Kidney epithelial cell (primary cell): ENCODE data around the gene TAP2. TPM values are rescaled to one million over a fixed set of nuclear protein-coding genes. Genes with fewer than 3 reads are reported as not detected.
A peak's percentile ranks its signal among the peaks of the same experiment; 100 is the strongest.

ENCODE experiments used
- DNase-seq: peaks from one replicate; pipeline ENCODE4 v3.0.0-alpha.2; 2010; ENCODE audit warnings: low read depth
- H3K27me3 ChIP-seq: 2 replicates; pipeline ENCODE4 v1.6.0; 2011; ENCODE audit warnings: low read length; ENCODE audit not compliant: control insufficient read depth, insufficient read depth
- H3K36me3 ChIP-seq: 2 replicates; pipeline ENCODE4 v1.5.1; 2011; ENCODE audit warnings: low read length; ENCODE audit not compliant: control insufficient read depth, insufficient read depth
- H3K4me3 ChIP-seq: 2 replicates; pipeline ENCODE4 v1.5.1; 2011; ENCODE audit warnings: low read depth, mild to moderate bottlenecking, control low read depth, low read length
- total RNA-seq: library from RNA; depleted of rRNA; stranded (reverse); fragments of >200 nt; gene quantifications from 2 replicates; pipeline ENCODE4 v1.2.3, GENCODE V29; 2015
- TF ChIP-seq, protein P1 (sequence below): IDR thresholded peaks from 2 replicates; pipeline ENCODE4 v1.5.1; 2011; ENCODE audit warnings: mild to moderate bottlenecking, moderate library complexity, low read length, control low read depth, inconsistent platforms; ENCODE audit not compliant: insufficient read depth, poor library complexity, severe bottlenecking

The TAP2 gene
- total RNA-seq, 1 donor from 2014 or later, result 22.7 TPM

GRCh38 chr6:32832535-32832934 lies 6.0 kb downstream of the TAP2 start:
- peaks cover 1% of the 10 kb centered on the region for H3K36me3 ChIP-seq
- no peak overlapping the region for H3K4me3 ChIP-seq
- H3K27me3 ChIP-seq, result no peaks in the 10 kb centered on the region
- TF ChIP-seq, protein P1, sequence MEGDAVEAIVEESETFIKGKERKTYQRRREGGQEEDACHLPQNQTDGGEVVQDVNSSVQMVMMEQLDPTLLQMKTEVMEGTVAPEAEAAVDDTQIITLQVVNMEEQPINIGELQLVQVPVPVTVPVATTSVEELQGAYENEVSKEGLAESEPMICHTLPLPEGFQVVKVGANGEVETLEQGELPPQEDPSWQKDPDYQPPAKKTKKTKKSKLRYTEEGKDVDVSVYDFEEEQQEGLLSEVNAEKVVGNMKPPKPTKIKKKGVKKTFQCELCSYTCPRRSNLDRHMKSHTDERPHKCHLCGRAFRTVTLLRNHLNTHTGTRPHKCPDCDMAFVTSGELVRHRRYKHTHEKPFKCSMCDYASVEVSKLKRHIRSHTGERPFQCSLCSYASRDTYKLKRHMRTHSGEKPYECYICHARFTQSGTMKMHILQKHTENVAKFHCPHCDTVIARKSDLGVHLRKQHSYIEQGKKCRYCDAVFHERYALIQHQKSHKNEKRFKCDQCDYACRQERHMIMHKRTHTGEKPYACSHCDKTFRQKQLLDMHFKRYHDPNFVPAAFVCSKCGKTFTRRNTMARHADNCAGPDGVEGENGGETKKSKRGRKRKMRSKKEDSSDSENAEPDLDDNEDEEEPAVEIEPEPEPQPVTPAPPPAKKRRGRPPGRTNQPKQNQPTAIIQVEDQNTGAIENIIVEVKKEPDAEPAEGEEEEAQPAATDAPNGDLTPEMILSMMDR, result no peak
- no peak for DNase-seq

DNA sequence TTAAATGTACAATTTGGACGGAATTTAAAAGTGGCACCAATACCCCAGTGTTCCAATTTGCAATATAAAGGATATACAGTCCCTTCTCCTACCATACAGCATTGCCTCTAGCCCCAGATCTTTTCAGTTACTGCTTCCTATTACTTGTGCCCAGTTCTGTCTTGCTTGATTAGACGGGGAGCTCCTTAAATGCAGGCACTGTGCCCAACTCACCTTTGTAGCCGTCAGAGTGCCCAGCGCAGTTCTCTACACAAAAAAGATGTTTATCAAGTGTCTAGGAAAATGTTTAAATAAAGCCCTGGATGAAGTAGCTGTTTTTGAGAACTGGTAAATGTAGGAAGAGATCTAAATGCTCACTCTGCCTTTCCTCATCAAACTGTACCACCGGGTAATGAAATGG lies 7.6 kb downstream of the TAP2 start:
- H3K27me3 ChIP-seq, result no peaks in the 10 kb centered on the region
- TF ChIP-seq, protein P1, result no peak
- H3K4me3 ChIP-seq, result no peak overlapping the region
- DNase-seq, result no peak
- H3K36me3 ChIP-seq, result peaks cover 1% of the 10 kb centered on the region

- TF ChIP-seq, protein P1, result no peak
- no peak for DNase-seq
- peaks cover 1% of the 10 kb centered on the region for H3K36me3 ChIP-seq
- no peak overlapping the region for H3K4me3 ChIP-seq
- H3K27me3 ChIP-seq, result no peaks in the 10 kb centered on the region
Observed at GRCh38 chr6:32830017-32830416, 8.5 kb downstream of the TAP2 start.

DNA sequence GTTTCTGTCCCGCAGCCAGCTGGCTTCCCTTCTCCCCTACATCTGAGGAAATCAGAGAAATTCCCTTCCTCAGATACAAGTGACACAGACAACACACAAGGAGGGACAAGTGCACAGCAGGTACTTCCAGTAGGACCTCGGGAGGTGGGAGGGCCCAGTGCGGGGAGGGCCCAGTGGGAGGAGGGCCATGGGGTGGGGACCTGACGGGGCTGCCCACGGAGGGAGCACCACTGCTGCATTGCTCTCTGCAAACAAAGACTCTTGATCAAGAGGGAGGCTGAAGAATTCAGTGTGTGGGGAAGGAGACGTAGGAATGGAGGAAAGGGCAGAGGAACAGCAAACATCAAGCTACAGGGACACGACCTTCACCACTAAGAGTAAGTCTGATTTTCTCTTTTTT lies 9.0 kb downstream of the TAP2 start:
- no peak for DNase-seq
- Histone ChIP-seq H3K36me3 (peaks cover 1% of the 10 kb centered on the region), H3K27me3 (no peaks in the 10 kb centered on the region), H3K4me3 (no peak overlapping the region)
- TF ChIP-seq, protein P1, result no peak

GRCh38 chr6:32827025-32827424 lies 11.5 kb downstream of the TAP2 start:
- TF ChIP-seq, protein P1, result no peak
- DNase-seq, result no peak
- Histone ChIP-seq H3K36me3 (no peaks in the 10 kb centered on the region), H3K27me3 (no peaks in the 10 kb centered on the region), H3K4me3 (no peak overlapping the region)

DNA sequence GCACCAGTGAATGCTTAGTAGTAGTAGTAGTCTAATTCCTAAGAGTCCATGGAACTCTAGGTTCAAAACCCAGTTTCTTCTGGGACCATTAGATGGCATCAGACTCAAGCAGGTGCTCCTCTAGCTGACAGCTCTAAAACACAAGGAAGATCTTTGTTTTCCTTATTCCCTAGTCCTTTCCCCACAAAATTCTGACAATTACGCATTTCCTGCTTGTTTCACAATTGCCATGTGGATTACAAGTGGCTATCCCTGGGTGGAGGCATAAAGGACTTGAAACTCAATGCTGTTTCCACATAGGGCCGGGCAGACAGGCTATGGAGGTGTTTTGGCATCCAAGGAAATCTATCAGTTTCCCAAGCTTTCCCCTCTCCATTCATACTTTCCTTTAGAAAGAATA lies 12.6 kb downstream of the TAP2 start:
- DNase-seq, result no peak
- no peaks in the 10 kb centered on the region for H3K27me3 ChIP-seq

More for the DNA sequence above, 12.6 kb downstream of the TAP2 start:
- TF ChIP-seq, protein P1, result peak; percentile 54
- Histone ChIP-seq H3K4me3 (no peak overlapping the region), H3K36me3 (no peaks in the 10 kb centered on the region)
